HG02571 (cell line): ENCODE data around the gene AP2B1.

Source experiments
- ATAC-seq: cut with Tn5 transposase; IDR thresholded peaks from one replicate; pipeline ENCODE4 v1.9.1; 2021; ENCODE audit warnings: mild to moderate bottlenecking, moderate library complexity; ENCODE audit not compliant: unreplicated experiment

AP2B1 gene

DNA sequence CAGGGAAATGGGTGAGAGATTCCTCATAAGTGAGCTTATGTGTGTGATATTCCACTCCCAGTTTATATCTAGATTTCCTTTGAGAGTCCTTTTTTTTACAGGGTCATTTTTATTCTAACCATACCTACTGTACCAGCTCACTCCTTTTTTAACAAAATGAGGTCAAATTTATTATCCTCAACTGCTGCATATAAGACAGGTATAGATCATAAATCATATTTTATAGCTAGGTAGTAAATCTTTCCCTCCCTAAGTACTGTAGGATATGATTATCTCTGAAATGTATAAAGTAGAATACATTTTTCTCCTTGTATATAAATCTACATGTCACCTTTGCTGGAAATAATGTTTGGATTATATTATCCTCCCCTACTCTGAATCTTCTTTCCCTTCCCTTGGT is 31.5 kb downstream of the AP2B1 start:
- no peak for ATAC-seq

DNA sequence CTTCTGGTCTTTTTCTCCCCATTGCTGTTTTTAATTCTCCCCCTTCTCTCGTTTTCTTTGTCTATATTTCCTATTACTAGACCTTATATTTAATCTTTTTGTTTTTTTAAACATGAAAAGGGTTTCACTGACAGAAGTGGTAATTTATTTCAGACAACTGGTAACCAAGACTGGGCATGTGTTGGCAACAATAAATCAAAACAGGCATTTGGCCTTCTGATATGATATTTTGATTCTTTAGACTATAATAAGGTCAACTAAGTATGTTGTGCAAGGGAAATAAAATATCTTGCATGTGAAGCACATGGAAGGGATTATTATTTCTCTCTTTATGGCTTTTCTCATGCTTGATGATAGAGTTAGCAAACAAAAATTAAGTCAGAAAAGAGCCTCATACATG is 34.6 kb downstream of the AP2B1 start:
- ATAC-seq = no peak

DNA sequence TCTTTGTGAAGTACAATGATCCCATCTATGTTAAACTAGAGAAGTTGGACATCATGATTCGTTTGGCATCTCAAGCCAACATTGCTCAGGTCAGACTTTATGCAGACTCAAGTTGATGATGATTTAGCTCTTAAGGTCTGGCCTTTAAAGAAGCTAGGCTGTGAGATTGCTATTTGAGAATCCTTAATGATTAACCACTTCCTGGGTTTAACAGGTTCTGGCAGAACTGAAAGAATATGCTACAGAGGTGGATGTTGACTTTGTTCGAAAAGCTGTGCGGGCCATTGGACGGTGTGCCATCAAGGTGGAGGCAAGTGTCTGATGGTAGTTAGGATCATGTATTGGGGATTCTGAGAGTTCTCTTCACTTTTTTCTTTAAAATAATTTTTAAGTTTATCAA is 40.3 kb downstream of the AP2B1 start:
- no peak for ATAC-seq

DNA sequence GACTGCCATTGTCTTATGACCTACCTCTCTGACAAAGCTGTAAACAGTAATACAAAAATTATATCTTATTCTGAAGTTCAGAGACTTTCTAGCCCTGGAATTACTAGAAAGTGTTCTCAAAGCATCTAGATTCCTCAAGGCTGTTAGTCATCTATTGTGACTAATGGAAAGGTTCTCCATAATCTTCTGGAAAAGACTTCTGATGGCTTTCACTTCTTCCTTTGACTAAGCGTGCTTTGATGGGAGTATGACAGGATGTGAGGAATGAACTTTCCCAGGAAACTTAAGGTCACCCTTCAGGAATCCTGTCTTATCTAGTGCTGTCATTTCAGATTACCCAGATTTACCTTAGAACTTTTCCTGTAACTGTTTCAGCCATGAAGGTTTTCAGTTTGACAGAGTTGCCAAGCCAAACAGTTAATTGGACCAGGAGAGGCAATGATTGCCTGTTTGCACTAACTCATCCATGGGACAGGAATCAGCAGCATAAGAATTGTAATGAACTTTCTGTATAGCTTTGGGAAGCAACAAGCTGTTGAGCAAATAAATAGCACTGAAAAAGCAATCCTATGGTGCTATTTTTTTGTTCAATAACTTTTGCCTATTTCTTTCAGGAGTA is 43.5 kb downstream of the AP2B1 start:
- ATAC-seq = no peak

GRCh38 chr17:35641032-35641431 is 53.9 kb downstream of the AP2B1 start:
- ATAC-seq = no peak

- no peak for ATAC-seq
Observed at GRCh38 chr17:35645923-35646322, 58.8 kb downstream of the AP2B1 start.

DNA sequence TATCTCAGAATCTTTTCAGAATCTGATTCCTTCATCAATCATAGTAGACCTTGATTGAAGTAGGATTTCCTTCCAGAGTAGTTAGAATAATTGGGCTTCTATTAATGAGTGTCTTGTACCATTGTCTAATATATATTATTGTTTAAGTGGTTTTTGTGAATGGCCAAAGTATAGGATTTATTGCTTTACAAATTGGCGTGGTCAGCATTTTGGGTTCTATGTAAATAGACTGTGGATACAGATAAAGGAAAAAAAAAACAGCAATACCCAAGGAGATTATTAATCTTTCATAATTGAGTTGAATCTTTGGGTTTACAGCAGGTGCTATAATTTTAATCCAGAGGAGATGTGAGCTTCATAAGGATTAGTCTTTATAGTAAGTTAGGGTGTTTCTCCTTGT is 64.3 kb downstream of the AP2B1 start:
- ATAC-seq = no peak

DNA sequence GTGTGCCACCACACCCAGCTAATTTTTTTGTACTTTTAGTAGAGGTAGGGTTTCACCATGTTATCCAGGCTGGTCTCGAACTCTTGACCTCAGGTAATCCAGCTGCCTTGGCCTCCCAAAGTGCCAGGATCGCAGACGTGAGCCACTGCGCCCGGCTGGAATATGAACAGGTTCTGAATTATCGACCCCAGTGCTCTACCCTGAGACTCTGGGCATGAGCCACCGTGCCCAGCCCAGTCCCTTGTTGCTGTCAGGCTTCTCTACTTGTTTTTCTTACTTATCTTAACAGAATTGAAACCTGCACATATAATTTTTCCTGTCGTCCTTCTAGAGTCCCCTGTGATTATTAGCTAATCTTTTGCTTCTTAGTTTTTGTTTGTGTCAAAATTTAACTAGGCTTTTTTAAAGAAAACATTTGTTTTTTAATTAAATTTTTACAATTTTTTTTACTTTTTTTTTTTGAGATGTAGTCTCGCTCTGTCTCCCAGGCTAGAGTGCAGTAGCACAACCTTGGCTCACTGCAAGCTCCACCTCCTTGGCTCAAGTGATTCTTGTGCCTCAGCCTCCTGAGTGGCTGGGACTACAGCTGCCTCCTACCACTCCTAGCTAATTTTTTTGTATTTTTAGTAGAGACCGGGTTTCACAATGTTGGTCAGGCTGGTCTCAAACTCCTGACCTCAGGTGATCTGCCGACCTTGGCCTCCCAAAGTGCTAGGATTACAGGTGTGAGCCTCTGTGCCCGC is 66.7 kb downstream of the AP2B1 start:
- ATAC-seq = no peak

GRCh38 chr17:35655303-35655702 is 68.2 kb downstream of the AP2B1 start:
- no peak for ATAC-seq

GRCh38 chr17:35660902-35661301 is 73.8 kb downstream of the AP2B1 start:
- ATAC-seq = no peak

GRCh38 chr17:35664685-35665084 is 77.6 kb downstream of the AP2B1 start:
- ATAC-seq = no peak

DNA sequence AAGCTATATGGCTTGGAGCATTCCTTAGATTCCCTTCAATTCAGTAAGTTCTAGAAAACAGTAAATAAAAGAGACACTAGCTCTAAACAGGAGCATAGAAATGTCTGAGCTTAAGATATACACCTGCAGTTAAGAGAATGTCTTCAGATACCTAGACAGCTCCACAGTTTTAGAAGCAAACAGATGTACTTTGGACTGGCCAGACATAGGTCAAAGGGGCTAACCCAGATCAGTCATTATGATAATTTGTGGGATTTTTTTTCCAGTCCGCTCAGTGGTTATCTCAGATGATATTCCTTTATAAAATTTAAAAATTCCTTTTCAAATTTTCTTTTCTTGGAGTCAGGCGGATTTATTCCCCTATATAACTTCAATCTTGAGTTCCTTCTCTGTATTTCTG is 78.5 kb downstream of the AP2B1 start:
- no peak for ATAC-seq

DNA sequence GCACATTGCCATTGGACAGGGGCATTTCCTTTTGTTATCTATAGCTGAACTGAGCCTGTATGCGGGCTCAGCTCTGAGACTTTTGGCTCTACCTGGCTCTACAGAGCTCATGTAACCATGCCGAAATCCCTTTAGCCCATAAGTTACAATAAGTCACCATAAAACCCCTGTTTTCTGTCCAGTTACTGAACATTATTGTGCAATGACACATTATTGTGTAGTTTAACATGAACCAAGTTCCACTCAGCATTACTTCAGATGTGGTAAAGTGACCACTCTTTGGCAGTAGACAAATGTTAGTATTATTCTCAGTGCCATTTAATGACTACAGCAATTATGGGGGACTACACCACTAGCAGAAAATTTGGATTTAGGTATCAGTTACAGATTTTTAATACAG is 78.9 kb downstream of the AP2B1 start:
- ATAC-seq = no peak

GRCh38 chr17:35666967-35667532 is 79.9 kb downstream of the AP2B1 start:
- ATAC-seq = no peak

DNA sequence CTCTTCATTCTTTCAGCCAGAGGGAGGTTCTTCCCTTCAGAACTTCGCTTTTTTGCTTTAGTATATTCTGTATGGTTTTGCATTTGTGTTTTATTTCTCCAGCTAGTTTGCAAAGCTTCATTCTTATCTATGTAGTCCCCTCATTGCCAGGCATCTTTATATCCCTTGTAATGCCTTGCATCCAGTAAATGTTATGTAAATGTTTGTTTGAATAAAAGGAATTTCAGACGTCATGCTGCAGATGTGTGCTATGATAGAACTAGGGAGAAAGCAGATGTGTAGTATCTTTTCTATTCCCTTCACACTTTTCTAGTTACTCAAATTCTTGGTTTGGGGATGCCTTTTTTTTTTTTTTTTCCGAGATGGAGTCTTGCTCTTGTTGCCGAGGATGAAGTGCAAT is 81.7 kb downstream of the AP2B1 start:
- no peak for ATAC-seq

DNA sequence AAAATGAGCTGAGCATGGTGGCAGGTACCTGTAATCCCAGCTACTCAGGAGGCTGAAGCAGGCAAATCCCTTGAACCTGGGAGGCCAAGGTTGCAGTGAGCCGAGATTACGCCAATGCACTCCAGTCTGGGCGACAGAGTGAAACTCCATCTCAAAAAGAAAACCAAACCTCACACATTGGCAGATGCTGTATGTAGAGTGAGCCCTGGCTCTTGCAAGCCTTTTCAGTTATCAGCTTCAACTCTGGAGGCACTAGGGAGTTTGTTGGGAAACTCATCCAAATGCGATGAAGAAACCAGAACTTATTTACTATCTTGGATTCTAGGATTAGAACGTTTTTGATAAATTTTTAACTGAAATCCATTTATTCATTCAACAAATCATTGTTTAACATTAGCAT is 87.4 kb downstream of the AP2B1 start:
- ATAC-seq = no peak

DNA sequence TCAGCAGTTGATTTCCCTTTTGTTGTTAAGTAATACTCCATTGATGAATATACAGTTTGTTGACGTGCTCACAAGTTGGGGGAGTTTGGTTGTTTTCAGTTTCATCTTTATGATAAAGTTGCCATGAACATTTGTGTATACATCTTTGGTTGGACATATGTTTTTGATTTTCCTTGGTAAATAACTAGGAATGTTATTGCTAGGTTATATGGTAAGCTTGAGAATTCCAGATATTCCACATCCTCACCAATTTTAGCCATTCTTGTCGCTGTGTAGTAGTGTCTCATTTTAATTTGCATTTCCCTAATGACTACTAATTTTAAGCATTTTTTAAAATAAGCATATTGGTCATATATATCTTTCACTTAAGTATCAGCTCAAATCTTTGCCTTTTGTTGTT is 89.3 kb downstream of the AP2B1 start:
- no peak for ATAC-seq

- no peak for ATAC-seq
Observed at GRCh38 chr17:35679007-35679682, 92.0 kb downstream of the AP2B1 start.

GRCh38 chr17:35683591-35683990 is 96.5 kb downstream of the AP2B1 start:
- ATAC-seq = no peak

GRCh38 chr17:35684055-35684802 is 97.1 kb downstream of the AP2B1 start:
- no peak for ATAC-seq

DNA sequence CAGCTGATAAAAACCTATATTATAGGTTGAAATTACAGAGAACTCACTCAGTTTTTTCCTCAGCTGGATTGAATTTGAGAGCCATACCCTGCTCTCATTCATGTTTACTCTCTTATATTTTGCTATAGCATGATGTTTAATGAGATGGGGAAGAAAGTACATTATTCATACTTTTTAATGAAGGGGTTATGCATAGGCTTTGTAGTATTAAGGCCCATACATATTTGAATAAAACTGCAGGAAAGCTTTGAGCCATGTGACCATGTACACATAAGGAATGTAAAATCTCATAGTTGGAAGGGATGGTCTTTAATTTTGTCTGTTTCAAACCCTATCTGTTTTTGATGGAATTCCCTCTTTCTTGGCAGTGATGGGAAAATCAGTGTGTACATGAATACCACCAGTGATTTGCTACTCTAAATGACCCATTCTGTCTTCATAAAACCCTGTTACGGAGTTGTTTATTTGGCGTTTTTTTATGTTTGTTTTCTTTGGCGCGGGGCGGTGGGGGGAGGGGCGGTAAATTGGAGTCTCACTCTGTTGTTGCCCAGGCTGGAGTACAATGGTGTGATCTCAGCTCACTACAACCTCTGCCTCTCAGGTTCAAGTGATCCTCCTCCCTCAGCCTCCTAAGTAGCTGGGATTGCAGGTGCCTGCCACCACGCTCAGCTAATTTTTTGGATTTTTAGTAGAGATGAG is 105.5 kb downstream of the AP2B1 start:
- ATAC-seq = no peak
